IMR-90 (cell line): Measurements from ENCODE around the gene OSBPL6. TPM values are rescaled to one million over a fixed set of nuclear protein-coding genes. Genes with fewer than 3 reads are reported as not detected.

ENCODE experiments used
- ATAC-seq: fragments of 200-7000 bp; cut with Tn5 transposase; 2 replicates; pipeline ENCODE4 v1.9.1; 2020; ENCODE audit warnings: low read depth, mild to moderate bottlenecking, moderate library complexity
- BruUV-seq: library from RNA; stranded (reverse); fragments of 400-500 nt; replicated peaks from 2 replicates; lab custom pipeline; 2021; lab: Mats Ljungman, UMichigan
- CTCF ChIA-PET: fragments of 300-600 bp; formaldehyde crosslinking; extraction: SDS; loops from one replicate; lab custom pipeline; 2021; ENCODE audit warnings: antibody characterized with exemption; lab: Yijun Ruan, JAX
- POLR2A ChIA-PET: fragments of 300-600 bp; sonication (Branson Sonifier 250); formaldehyde crosslinking; loops from one replicate; lab custom pipeline; 2022; ENCODE audit warnings: antibody characterized with exemption; ENCODE audit not compliant: unreplicated experiment; lab: Charles Lee
- DNase-seq: peaks from one replicate; pipeline ENCODE4 v3.0.0; 2013
- H2AFZ ChIP-seq: replicated peaks from 2 replicates; pipeline ENCODE3; 2013; ENCODE audit warnings: low read length, mild to moderate bottlenecking; ENCODE audit not compliant: poor library complexity
- H2AK5ac ChIP-seq: 2 replicates; pipeline ENCODE4 v1.6.1; 2013; ENCODE audit warnings: low read depth, low read length, inconsistent platforms
- H2AK9ac ChIP-seq: replicated peaks from 2 replicates; pipeline ENCODE3; 2013; ENCODE audit warnings: mild to moderate bottlenecking, low read depth, low read length, moderate library complexity; ENCODE audit not compliant: poor library complexity
- H2BK120ac ChIP-seq: 2 replicates; pipeline ENCODE4 v1.6.1; 2013; ENCODE audit warnings: low read depth, low read length, inconsistent platforms
- H2BK15ac ChIP-seq: 3 replicates; pipeline ENCODE4 v1.6.1; 2013; ENCODE audit warnings: low read depth, low read length, inconsistent platforms
- H2BK20ac ChIP-seq: 2 replicates; pipeline ENCODE4 v1.6.1; 2013; ENCODE audit warnings: low read depth, mild to moderate bottlenecking, inconsistent platforms, low read length, moderate library complexity
- H2BK5ac ChIP-seq: 2 replicates; pipeline ENCODE4 v1.6.1; 2013; ENCODE audit warnings: mild to moderate bottlenecking, low read depth, low read length, inconsistent platforms; ENCODE audit not compliant: poor library complexity, severe bottlenecking
- H3K14ac ChIP-seq: replicated peaks from 2 replicates; pipeline ENCODE4 v1.6.1; 2013; ENCODE audit warnings: low read depth, low read length, inconsistent platforms
- H3K18ac ChIP-seq: 2 replicates; pipeline ENCODE4 v1.6.1; 2013; ENCODE audit warnings: low read depth, low read length, control low read depth
- H3K23ac ChIP-seq: 2 replicates; pipeline ENCODE4 v1.6.1; 2013; ENCODE audit warnings: low read depth, low read length, inconsistent platforms
- H3K27ac ChIP-seq: 2 replicates; pipeline ENCODE4 v1.5.1; 2013; ENCODE audit warnings: mild to moderate bottlenecking, control low read depth, low read length; ENCODE audit not compliant: insufficient read depth
- H3K27me3 ChIP-seq: 2 replicates; pipeline ENCODE4 v1.6.1; 2013; ENCODE audit warnings: low read length; ENCODE audit not compliant: control insufficient read depth, insufficient read depth
- H3K36me3 ChIP-seq: 2 replicates; pipeline ENCODE4 v1.6.1; 2013; ENCODE audit warnings: low read length, mixed read lengths; ENCODE audit not compliant: control insufficient read depth, insufficient read depth
- H3K4ac ChIP-seq: 2 replicates; pipeline ENCODE4 v1.6.1; 2013; ENCODE audit warnings: low read depth, low read length, inconsistent platforms
- H3K4me1 ChIP-seq: 2 replicates; pipeline ENCODE4 v1.6.1; 2013; ENCODE audit warnings: low read length, mixed read lengths; ENCODE audit not compliant: control insufficient read depth, insufficient read depth
- H3K4me2 ChIP-seq: 2 replicates; pipeline ENCODE4 v1.6.1; 2013; ENCODE audit warnings: low read depth, mild to moderate bottlenecking, control low read depth, low read length, moderate library complexity
- H3K4me3 ChIP-seq: 2 replicates; pipeline ENCODE4 v1.5.1; 2013; ENCODE audit warnings: low read depth, mild to moderate bottlenecking, control low read depth, low read length, moderate library complexity; ENCODE audit not compliant: insufficient read depth
- H3K56ac ChIP-seq: 2 replicates; pipeline ENCODE4 v1.6.1; 2013; ENCODE audit warnings: low read length, inconsistent platforms; ENCODE audit not compliant: insufficient read depth; ENCODE audit errors: extremely low read depth
- H3K79me1 ChIP-seq, 2 experiments: 2 replicates each; pipeline ENCODE4 v1.6.1; 2013; ENCODE audit warnings: low read length in 2 of 2, inconsistent platforms in 1 of 2, low read depth in 1 of 2
- H3K9ac ChIP-seq: 2 replicates; pipeline ENCODE4 v1.6.1; 2013; ENCODE audit warnings: low read depth, low read length, control low read depth
- H3K9me1 ChIP-seq: 2 replicates; pipeline ENCODE4 v1.6.1; 2013; ENCODE audit warnings: low read length, inconsistent platforms; ENCODE audit not compliant: insufficient read depth
- H3K9me3 ChIP-seq: 2 replicates; pipeline ENCODE4 v1.6.1; 2013; ENCODE audit warnings: low read length; ENCODE audit not compliant: control insufficient read depth, insufficient read depth
- H4K20me1 ChIP-seq: 2 replicates; pipeline ENCODE4 v1.6.1; 2013; ENCODE audit warnings: low read length, inconsistent platforms; ENCODE audit not compliant: insufficient read depth
- H4K5ac ChIP-seq: 2 replicates; pipeline ENCODE4 v1.6.1; 2013; ENCODE audit warnings: mild to moderate bottlenecking, low read depth, low read length, control low read depth
- H4K8ac ChIP-seq, 2 experiments: 2 replicates each; pipeline ENCODE4 v1.6.1; 2013; ENCODE audit warnings: low read depth in 2 of 2, low read length in 2 of 2, control low read depth in 1 of 2, inconsistent platforms in 1 of 2
- H4K91ac ChIP-seq: 2 replicates; pipeline ENCODE4 v1.6.1; 2013; ENCODE audit warnings: low read depth, low read length, inconsistent platforms; ENCODE audit not compliant: insufficient read depth
- MAFK ChIP-seq: IDR thresholded peaks from 2 replicates; pipeline ENCODE4 v1.6.1; 2012; ENCODE audit warnings: low read depth, low read length, improper control_type of control experiment
- RAD21 ChIP-seq: IDR thresholded peaks from 2 replicates; pipeline ENCODE4 v1.6.1; 2012; ENCODE audit warnings: low read length, improper control_type of control experiment
- WGBS, 2 experiments: methylation state at CpG; one replicate each; pipeline versions ENCODE4 v1.1.5 to v1.1.7; 2013; ENCODE audit warnings: missing lambda C conversion rate in 2 of 2; ENCODE audit not compliant: insufficient read length in 1 of 2; ENCODE audit errors: extremely low coverage in 2 of 2; 5-methylcytosine and 5-hydroxymethylcytosine counted together
- dilution Hi-C: fragments of 300-500 bp; cut with HindIII; formaldehyde crosslinking; loops from one replicate; pipeline ENCODE4 v1.14.3; 2018; ENCODE audit warnings: low sequenced_read_pairs; ENCODE audit not compliant: unreplicated experiment
- in situ Hi-C: fragments of 300-500 bp; cut with MboI; formaldehyde crosslinking; loops from 3 replicates; pipeline ENCODE4 v1.14.3; 2019; ENCODE audit warnings: low sequenced_read_pairs, inconsistent platforms, mixed read lengths
- intact Hi-C: fragments of 100-400 bp; cut with micrococcal nuclease; formaldehyde crosslinking; loops from 2 replicates; pipeline ENCODE4 v1.10.0; 2022
- polyA plus RNA-seq, 3 experiments: library from polyadenylated mRNA; depleted of rRNA; stranded (reverse); fragments of >200 nt; gene quantifications; 2 replicates each; pipeline ENCODE4 v1.2.3, GENCODE V29; 2012; ENCODE audit warnings: low replicate concordance in 1 of 3
- total RNA-seq: library from RNA; depleted of rRNA; stranded (reverse); fragments of >200 nt; gene quantifications from 2 replicates; pipeline ENCODE4 v1.2.3, GENCODE V29; 2012

The OSBPL6 gene
- total and polyA plus RNA-seq, 2 of the 4 experiments (the other 2 are of a cell fraction): 3.2 to 3.7 TPM

- no peak for ATAC-seq
- POLR2A ChIA-PET: interaction anchor here (0.7 to 1.0 kb wide), 2 partner anchors 26 to 73 kb away, joined by 3 to 6 read pairs; no protein-coding TSS in a partner anchor
Observed at GRCh38 chr2:178450524-178450773, 256.1 kb downstream of the OSBPL6 start.

More at GRCh38 chr2:178450524-178450773, 256.1 kb downstream of the OSBPL6 start:
- peak overlapping the region; percentile 37; the same call in 1 of the 2 replicates for H3K4ac ChIP-seq
- peaks cover 6% of the 10 kb centered on the region for H3K4me1 ChIP-seq
- peaks cover 13% of the 10 kb centered on the region for H3K36me3 ChIP-seq
- H3K9ac ChIP-seq: peak overlapping the region; percentile 91
- H2AK9ac ChIP-seq: peak overlapping the region; percentile 66
- no peak overlapping the region for H4K5ac ChIP-seq
- H2BK5ac ChIP-seq: no peak overlapping the region
- H3K14ac ChIP-seq: peak overlapping the region; percentile 84
- H2BK120ac ChIP-seq: no peak overlapping the region
- H3K18ac ChIP-seq: no peak overlapping the region
- H3K9me3 ChIP-seq: no peaks in the 10 kb centered on the region
- H3K56ac ChIP-seq: no peak overlapping the region
- 0 out of 2 replicates have a peak, but pooled peaks cover 2% of the 10 kb centered on the region for H3K9me1 ChIP-seq
- peak overlapping the region; percentile 59 for H3K27ac ChIP-seq
- peak overlapping the region; percentile 98 for H3K4me2 ChIP-seq
- 0% methylated on average over 1 of the region's 25 CpGs; no CpG with 5 or more reads in 1 of the 2 experiments for WGBS, 2 experiments
- no peak for TF ChIP-seq RAD21
- no peak for TF ChIP-seq MAFK
- no TSS peak for BruUV-seq
- CTCF ChIA-PET: no interaction called here
- intact Hi-C loops (loop anchor here (1.0 kb wide), 1 partner anchor 14 kb away; no protein-coding TSS in a partner anchor), dilution Hi-C loops (no loop called here), in situ Hi-C loops (no loop called here)
- H2BK15ac ChIP-seq: no peak overlapping the region
- H3K4me3 ChIP-seq: peak overlapping the region; percentile 86
- no peak overlapping the region for H2BK20ac ChIP-seq
- peaks cover 9% of the 10 kb centered on the region; the same call in 1 of the 2 replicates for H4K20me1 ChIP-seq
- no peak overlapping the region for H4K91ac ChIP-seq
- H3K79me1 ChIP-seq: peaks cover 21 to 34% of the 10 kb centered on the region in 2 experiments
- H3K23ac ChIP-seq: peak overlapping the region; percentile 96; the same call in 1 of the 2 replicates
- no peak for DNase-seq
- H4K8ac ChIP-seq: peak overlapping the region in 1 of 2 experiments; percentile 20; a peak in 2 of 4 replicates
- H2AFZ ChIP-seq: peak overlapping the region; percentile 98
- no peaks in the 10 kb centered on the region for H3K27me3 ChIP-seq
- no peak overlapping the region; the same call in 1 of the 2 replicates for H2AK5ac ChIP-seq
